Osteoblast (primary cell): ENCODE measurements around the gene SAPCD2. TPM values are rescaled to one million over a fixed set of nuclear protein-coding genes. Genes with fewer than 3 reads are reported as not detected.

Source experiments
- DNase-seq: peaks from one replicate; pipeline ENCODE4 v3.0.0; 2011; ENCODE audit warnings: low spot score, mixed read lengths; ENCODE audit not compliant: insufficient read length; ENCODE audit errors: missing footprints
- H2AFZ ChIP-seq: 2 replicates; pipeline ENCODE4 v1.6.0; 2011; ENCODE audit warnings: mild to moderate bottlenecking, low read length
- H3K27ac ChIP-seq: 2 replicates; pipeline ENCODE4 v1.5.1; 2011; ENCODE audit warnings: mild to moderate bottlenecking, low read depth, low read length, moderate library complexity
- H3K27me3 ChIP-seq: 2 replicates; pipeline ENCODE4 v1.6.0; 2012; ENCODE audit warnings: mild to moderate bottlenecking, control low read depth, inconsistent platforms, low read length, moderate library complexity; ENCODE audit not compliant: insufficient read depth
- H3K36me3 ChIP-seq: 2 replicates; pipeline ENCODE4 v1.5.1; 2011; ENCODE audit warnings: mild to moderate bottlenecking, low read length, control low read depth, moderate library complexity; ENCODE audit not compliant: insufficient read depth
- H3K4me1 ChIP-seq: 2 replicates; pipeline ENCODE4 v1.5.1; 2011; ENCODE audit warnings: mild to moderate bottlenecking, low read length, control low read depth, moderate library complexity; ENCODE audit not compliant: insufficient read depth
- H3K4me2 ChIP-seq: 2 replicates; pipeline ENCODE4 v1.6.0; 2011; ENCODE audit warnings: mild to moderate bottlenecking, low read length; ENCODE audit not compliant: insufficient read depth
- H3K4me3 ChIP-seq: fragments of 200-600 bp; sonication (generic); 3 replicates; pipeline ENCODE4 v1.5.1; 2012; ENCODE audit warnings: mild to moderate bottlenecking, low read length, inconsistent platforms; ENCODE audit not compliant: insufficient read depth
- H3K79me2 ChIP-seq: 2 replicates; pipeline ENCODE4 v1.6.0; 2012; ENCODE audit warnings: mild to moderate bottlenecking, low read length, control low read depth, inconsistent platforms; ENCODE audit not compliant: insufficient read depth
- H3K9me3 ChIP-seq: 2 replicates; pipeline ENCODE4 v1.5.1; 2011; ENCODE audit warnings: low read depth, low read length, control low read depth
- H4K20me1 ChIP-seq: 2 replicates; pipeline ENCODE4 v1.6.0; 2012; ENCODE audit warnings: mild to moderate bottlenecking, low read length, control low read depth; ENCODE audit not compliant: insufficient read depth
- total RNA-seq: library from RNA; depleted of rRNA; stranded (reverse); fragments of >200 nt; gene quantifications from 2 replicates; pipeline ENCODE4 v1.2.3, GENCODE V29; 2012
- TF ChIP-seq, protein P1 (sequence below): IDR thresholded peaks from 2 replicates; pipeline ENCODE4 v1.5.1; 2011; ENCODE audit warnings: mild to moderate bottlenecking, low read depth, low read length, moderate library complexity; ENCODE audit errors: extremely low read depth

SAPCD2 gene
- total RNA-seq, 1 donor: 1.1 TPM

DNA sequence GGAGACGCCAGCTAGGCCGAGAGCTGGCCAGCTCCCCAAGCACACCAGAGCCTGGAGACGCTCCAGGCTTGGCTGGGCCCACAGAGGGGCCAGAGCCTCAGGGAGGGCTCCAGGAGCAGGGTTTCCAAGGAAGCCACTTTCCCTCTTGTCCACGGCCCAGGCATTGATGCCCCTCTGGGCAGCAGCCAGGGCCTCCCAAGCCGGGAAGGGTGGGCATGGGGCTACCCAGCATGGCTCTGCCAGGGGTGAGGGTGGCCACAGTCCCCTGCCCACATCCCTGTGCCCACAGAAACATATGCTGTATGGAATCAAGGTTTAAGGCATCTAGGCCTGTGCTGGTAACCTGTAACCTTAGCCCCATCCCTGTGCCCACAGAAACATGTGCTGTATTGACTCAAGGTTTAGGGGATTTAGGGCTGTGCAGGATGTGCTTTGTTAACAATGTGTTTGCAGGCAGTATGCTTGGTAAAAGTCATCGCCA, 45.7 kb upstream of the SAPCD2 start:
- TF ChIP-seq, protein P1, sequence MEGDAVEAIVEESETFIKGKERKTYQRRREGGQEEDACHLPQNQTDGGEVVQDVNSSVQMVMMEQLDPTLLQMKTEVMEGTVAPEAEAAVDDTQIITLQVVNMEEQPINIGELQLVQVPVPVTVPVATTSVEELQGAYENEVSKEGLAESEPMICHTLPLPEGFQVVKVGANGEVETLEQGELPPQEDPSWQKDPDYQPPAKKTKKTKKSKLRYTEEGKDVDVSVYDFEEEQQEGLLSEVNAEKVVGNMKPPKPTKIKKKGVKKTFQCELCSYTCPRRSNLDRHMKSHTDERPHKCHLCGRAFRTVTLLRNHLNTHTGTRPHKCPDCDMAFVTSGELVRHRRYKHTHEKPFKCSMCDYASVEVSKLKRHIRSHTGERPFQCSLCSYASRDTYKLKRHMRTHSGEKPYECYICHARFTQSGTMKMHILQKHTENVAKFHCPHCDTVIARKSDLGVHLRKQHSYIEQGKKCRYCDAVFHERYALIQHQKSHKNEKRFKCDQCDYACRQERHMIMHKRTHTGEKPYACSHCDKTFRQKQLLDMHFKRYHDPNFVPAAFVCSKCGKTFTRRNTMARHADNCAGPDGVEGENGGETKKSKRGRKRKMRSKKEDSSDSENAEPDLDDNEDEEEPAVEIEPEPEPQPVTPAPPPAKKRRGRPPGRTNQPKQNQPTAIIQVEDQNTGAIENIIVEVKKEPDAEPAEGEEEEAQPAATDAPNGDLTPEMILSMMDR: no peak

DNA sequence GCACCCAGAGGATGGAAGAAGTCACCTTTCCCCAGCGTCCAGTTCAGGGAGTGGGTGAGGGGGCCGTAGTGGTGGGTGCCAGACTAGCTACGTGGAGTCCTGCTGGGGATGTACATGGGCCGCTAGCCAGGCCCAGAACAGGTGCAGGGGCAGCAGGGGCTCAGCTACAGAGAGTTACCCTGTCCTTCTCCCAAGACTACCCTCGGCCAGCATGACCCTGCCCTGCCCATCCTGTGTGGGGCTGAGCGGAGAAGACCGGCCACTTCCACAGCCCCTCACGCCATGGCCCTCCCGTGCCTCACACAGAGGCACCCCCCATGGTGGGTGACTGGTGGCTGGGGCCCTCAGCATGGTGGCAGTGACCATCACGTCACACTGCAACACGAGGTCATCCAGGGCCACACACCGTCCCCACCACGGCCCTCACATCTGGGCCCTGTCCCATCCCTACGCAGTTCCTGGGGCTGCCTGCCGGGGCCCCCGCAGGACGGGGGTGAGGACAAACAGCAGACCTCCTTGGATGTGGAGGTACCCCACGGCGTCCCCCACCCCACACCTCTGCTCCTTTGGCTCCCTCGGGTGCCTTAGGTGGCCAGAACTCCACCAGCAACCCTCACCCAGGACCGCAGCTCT, 45.2 kb upstream of the SAPCD2 start:
- H3K79me2 ChIP-seq: peaks cover 5% of the 10 kb centered on the region

More for the DNA sequence above, 45.7 kb upstream of the SAPCD2 start:
- Histone ChIP-seq H3K27ac (no peak overlapping the region), H3K4me3 (no peak overlapping the region), H4K20me1 (peaks cover 5% of the 10 kb centered on the region), H3K27me3 (no peaks in the 10 kb centered on the region), H3K4me2 (no peak overlapping the region), H3K9me3 (no peaks in the 10 kb centered on the region), H3K36me3 (peaks cover 4% of the 10 kb centered on the region), H3K4me1 (no peaks in the 10 kb centered on the region), H2AFZ (no peak overlapping the region), H3K79me2 (peaks cover 5% of the 10 kb centered on the region)
- DNase-seq: peak; percentile 86

DNA sequence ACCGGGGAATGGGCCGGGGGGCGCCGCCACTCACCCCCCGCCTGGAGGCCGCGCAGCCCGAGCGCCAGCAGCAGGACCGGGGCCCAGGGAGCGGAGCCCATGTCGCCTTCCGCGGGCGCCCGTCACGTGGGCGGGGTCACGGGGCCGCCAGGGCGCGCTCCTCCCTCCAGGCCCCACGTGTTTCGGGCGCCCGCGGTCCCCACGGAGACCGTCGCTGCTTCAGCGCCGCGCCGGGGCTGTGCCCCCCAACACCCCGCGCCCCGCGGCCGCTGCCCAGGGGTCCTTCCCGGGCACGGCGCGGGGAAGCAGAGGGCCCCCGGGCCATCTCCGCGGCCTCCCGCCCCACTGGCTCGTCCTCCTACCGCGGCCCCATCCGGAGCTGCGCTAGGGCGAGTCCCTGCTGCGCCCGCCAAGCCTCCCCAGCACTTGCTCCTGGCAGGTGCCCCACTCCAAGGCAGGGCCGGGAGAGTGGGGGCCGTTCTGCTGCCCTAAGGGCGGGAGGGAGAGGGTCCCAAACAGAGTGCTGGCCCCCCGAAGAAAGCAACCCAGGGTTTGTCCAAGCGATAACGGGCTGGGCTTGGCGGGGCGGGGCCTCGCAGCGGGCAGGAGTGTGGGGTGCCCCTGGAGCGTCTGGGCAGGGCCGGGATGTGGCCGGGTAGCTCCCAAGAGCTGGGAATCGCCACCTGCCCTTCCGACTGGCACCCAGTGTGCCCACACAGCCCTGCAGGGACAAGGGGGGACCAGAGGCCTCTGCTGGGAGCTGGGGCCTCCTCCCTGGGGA, 44.4 kb upstream of the SAPCD2 start, which contains the start of gene DPP7:
DPP7 (minus strand) TSS at position 121 of the 781 bp plus-strand sequence; CDS start at position 101, 20 bp downstream.
- peak; percentile 100 for DNase-seq
- Histone ChIP-seq H3K27ac (no peak within 1 kb of the TSS), H3K9me3 (no peaks in the 10 kb centered on the region), H3K4me1 (no peaks in the 10 kb centered on the region), H4K20me1 (peaks cover 5% of the 10 kb centered on the region), H3K4me2 (peak within 1 kb of the TSS; percentile 72), H3K36me3 (peaks cover 8% of the 10 kb centered on the region), H3K4me3 (peak within 1 kb of the TSS; percentile 73), H3K27me3 (no peaks in the 10 kb centered on the region), H3K79me2 (peaks cover 5% of the 10 kb centered on the region), H2AFZ (peak within 1 kb of the TSS; percentile 59)
- TF ChIP-seq, protein P1: no peak

More for the DNA sequence above, 45.2 kb upstream of the SAPCD2 start:
- H3K27me3 ChIP-seq: no peaks in the 10 kb centered on the region
- no peak overlapping the region for H3K4me2 ChIP-seq
- H3K4me3 ChIP-seq: no peak overlapping the region
- peaks cover 5% of the 10 kb centered on the region for H4K20me1 ChIP-seq
- no peak overlapping the region for H3K27ac ChIP-seq
- DNase-seq: peak; percentile 89
- no peak overlapping the region for H2AFZ ChIP-seq
- TF ChIP-seq, protein P1: no peak
- H3K36me3 ChIP-seq: peaks cover 4% of the 10 kb centered on the region
- H3K9me3 ChIP-seq: no peaks in the 10 kb centered on the region
- H3K4me1 ChIP-seq: no peaks in the 10 kb centered on the region

DNA sequence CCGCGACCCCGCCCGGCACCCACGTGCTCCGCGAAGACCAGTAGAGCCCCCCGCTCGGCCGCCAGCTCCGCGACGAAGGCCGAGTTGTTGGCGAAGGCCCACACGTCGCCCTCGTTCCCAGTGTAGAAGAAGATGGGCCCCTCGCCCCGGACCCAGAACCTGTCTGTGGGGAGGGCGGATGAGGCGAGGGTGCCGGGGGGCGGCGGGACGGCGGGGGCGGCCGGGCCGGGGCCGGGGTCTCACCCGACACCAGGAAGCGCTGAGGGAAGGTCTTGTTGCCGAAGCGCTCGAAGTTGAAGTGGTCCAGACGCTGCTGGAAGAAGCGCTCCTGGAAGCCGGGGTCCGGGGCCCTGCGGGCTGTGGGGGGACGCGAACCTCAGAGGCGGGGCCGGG, 43.9 kb upstream of the SAPCD2 start:
- peak; percentile 96 for DNase-seq
- H3K36me3 ChIP-seq: peaks cover 8% of the 10 kb centered on the region
- peaks cover 5% of the 10 kb centered on the region for H4K20me1 ChIP-seq
- no peak overlapping the region for H2AFZ ChIP-seq
- H3K4me1 ChIP-seq: no peaks in the 10 kb centered on the region
- no peak overlapping the region for H3K27ac ChIP-seq
- TF ChIP-seq, protein P1: no peak
- H3K4me3 ChIP-seq: peak overlapping the region; percentile 73
- H3K4me2 ChIP-seq: peak overlapping the region; percentile 72
- no peaks in the 10 kb centered on the region for H3K9me3 ChIP-seq
- peaks cover 5% of the 10 kb centered on the region for H3K79me2 ChIP-seq
- H3K27me3 ChIP-seq: no peaks in the 10 kb centered on the region
